Fibroblast of skin of left biceps (primary cell): ENCODE data around the gene GCHFR.

Experiments used
- DNase-seq, 2 experiments: peaks; one replicate each; pipeline ENCODE4 v3.0.0-alpha.2; 2013; ENCODE audit warnings: low read depth in 2 of 2

GCHFR gene

DNA sequence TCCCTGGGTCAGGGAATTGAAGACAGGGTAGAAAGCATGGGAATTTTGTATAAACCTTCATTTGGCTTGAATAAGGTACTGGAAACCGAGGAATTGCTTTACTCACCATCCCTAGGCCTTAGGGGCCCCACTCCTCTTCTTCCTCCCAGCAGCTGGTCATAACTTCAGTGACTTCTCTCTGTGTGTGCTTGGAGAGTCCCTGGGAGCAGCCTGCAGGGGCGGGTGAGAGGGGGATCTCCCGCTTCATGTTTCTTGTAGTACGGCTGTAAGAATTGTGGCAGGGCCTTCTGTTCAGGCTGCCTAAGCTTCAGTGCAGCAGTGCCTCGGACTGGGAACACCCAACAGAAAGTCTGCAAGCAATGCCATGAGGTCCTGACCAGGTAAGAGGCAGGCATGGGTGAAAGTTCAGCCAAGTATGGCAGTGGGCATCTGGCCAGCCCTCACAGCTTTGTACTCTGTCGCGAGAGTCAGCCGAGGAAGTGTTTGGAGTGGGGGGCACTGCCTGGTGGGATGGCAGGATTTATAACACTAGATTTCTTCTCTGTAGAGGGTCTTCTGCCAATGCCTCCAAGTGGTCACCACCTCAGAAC is 45.1 kb downstream of the GCHFR start:
- no peak for DNase-seq

DNA sequence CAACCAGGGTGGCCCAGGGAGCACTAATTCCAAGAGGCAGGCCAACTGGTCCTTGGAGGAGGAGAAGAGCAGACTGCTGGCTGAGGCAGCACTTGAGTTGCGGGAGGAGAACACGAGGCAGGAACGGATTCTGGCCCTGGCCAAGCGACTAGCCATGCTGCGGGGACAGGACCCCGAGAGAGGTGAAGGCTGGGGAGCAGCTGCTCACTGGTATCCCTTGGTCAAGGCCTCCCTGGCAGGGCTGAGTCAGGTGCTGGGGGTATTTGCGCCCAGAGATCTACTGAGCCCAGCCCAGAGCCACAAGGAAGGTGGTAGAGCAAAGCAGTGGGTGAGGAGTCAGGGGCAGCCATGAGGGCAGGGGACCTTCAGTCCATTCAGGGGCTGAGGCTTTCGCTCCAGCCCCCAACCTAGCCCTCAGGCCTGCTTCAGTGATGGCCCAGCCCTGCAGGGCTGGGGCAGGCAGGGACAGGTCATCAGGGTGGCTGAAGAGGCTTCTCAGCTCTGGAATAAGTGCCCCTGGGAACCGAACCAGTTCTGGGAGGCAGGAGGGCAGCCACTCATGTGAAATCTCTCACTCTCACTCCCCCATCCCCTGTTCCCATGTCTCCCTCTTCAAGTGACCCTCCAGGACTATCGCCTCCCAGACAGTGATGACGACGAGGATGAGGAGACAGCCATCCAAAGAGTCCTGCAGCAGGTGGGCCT is 49.0 kb downstream of the GCHFR start:
- DNase-seq = no peak

DNA sequence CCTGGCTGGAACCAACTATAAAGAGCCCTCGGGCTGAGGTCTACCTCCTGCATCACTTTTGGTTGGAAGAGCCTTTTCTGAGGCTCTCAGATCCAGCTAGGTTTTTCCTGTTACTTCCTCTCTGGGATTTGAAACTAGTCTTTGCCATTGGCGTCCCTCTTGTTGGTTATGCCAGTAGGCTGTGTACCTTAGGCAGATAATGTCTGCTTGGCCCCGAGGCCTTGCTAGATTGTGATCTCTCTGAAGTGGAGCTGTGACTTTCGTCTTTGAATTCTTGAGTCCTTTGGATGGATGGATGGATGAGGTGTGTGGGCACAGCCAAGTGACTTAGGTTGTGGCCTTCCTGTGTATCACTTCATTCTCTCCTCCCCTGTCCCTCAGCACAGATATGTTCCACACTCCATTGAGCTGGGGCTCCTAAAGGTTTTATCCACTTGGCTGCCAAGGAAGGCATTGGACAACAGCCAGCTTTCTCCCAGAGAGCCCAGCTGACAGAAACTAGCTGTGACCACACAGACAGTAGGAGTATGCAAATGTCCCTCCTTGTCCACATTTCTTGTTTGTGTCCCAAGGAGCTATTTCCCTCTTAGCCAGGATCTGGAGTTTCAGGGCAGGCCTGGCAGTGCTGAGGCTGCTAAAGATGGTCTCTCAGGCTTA is 51.3 kb downstream of the GCHFR start:
- DNase-seq = no peak
